GM12864 (cell line): Measurements from ENCODE around the gene DTD1.

ENCODE experiments used
- DNase-seq: peaks from one replicate; pipeline ENCODE4 v3.0.0-alpha.2; 2011; ENCODE audit warnings: low read depth
- H3K4me3 ChIP-seq: 2 replicates; pipeline ENCODE4 v1.5.1; 2011; ENCODE audit warnings: mild to moderate bottlenecking, low read depth, low read length, control low read depth
- TF ChIP-seq, protein P1 (sequence below): IDR thresholded peaks from 2 replicates; pipeline ENCODE4 v1.5.1; 2011; ENCODE audit warnings: low read depth, mild to moderate bottlenecking, moderate library complexity, low read length, control low read depth, inconsistent platforms; ENCODE audit errors: missing control alignments

Gene DTD1

DNA sequence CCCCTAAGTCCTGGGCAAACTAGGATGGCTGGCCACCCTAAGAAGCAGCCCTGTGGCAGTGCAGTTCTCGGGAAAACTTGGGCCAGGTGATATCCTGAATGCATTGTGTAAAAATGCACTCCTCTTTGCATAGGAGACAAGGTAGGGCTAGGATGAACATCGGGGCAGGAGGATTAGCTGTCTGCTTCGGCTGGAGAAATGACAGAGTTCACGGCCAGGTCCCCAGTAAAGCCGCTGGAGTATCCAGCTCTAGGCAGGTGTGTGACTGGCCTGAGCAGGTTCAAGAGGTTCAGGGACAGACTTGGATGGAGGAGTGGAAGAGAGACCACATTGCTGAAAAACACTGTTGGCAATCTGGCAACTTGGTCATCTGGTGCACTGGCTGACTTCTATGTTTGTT is 26.4 kb downstream of the DTD1 start:
- TF ChIP-seq, protein P1, sequence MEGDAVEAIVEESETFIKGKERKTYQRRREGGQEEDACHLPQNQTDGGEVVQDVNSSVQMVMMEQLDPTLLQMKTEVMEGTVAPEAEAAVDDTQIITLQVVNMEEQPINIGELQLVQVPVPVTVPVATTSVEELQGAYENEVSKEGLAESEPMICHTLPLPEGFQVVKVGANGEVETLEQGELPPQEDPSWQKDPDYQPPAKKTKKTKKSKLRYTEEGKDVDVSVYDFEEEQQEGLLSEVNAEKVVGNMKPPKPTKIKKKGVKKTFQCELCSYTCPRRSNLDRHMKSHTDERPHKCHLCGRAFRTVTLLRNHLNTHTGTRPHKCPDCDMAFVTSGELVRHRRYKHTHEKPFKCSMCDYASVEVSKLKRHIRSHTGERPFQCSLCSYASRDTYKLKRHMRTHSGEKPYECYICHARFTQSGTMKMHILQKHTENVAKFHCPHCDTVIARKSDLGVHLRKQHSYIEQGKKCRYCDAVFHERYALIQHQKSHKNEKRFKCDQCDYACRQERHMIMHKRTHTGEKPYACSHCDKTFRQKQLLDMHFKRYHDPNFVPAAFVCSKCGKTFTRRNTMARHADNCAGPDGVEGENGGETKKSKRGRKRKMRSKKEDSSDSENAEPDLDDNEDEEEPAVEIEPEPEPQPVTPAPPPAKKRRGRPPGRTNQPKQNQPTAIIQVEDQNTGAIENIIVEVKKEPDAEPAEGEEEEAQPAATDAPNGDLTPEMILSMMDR: no peak
- H3K4me3 ChIP-seq: no peak overlapping the region
- DNase-seq: no peak

DNA sequence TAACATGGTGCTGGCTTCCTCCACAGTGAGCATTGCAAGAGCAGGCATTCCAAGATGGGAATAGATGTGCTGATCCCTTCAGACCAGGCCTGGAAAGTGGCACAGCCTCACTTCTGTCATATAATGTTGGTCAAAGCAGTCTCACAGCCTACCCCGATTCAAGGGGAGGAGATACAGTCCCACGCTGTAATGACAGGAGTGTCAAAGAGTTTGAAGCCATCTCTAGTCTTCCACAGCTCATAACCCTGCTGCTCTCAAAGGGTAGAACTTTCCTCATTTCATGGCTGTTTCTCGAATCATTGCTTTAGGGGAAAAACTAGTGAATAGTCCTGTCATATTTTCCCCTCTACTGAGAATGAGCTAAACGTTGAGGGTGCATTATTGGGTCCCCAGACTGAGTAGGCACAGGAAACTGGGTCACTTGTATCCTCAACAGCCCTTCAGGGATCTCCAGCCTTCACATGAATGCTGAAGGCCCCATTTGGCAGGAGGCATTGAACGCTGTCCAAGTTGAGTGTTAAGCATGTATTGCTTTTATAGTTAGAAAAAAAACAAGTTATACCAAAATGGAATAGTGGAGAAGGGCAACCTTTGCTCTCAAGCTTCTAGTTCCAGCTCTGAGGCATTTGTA is 27.3 kb downstream of the DTD1 start:
- DNase-seq: no peak
- TF ChIP-seq, protein P1: no peak
- no peak overlapping the region for H3K4me3 ChIP-seq

DNA sequence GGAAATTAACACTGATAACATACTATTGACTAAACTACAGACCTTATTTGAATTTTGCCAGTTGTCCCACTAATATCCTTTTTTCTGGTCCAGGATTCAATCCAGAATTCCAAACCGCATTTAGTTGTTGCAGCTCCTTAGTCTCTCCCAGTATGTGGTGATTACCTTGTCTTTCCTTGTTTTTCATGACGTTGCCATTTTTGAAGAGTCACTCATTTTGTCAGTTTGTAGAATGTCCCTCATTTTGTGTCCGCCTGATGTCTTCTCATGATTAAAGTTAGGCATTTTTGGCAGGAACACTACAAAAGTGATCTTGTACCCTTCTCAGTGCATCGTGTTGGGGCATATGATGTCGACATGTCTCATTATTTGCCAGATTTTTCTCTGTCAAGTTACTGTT is 33.1 kb downstream of the DTD1 start:
- TF ChIP-seq, protein P1: no peak
- no peak for DNase-seq
- H3K4me3 ChIP-seq: no peak overlapping the region

DNA sequence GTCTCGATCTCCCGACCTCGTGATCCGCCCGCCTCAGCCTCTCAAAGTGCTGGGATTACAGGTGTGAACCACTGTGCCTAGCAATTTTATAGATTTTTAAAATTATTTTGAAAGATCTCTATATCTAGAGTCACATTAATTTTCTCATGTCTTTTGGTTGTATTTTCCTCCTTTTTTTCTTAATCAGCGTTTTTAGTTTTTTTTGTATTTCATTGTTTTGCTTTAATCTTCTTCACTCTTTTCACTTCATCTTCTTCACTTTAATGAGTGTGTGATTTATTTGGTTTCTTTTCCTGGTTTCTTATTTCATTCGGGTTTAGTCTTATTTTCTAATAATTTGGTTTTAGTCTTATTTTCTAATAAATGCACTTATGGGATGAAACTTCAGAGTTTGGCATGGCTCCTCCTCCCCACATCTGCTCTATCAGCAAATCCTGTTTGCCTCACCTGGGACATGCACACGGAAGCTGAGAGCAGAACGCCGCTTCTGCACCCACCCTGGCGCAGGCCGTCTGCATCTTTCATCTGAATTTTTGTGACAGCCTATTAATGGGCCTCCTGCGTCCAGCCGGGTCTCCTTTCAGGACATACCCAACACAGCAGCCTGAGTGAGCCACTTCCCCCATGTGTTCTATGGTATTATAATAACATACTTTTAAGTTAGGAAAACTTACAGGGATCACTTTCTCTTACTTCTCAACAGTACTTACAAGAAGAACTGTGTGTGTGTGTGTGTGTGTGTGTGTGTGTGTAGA is 35.5 kb downstream of the DTD1 start:
- TF ChIP-seq, protein P1: no peak
- no peak overlapping the region for H3K4me3 ChIP-seq
- DNase-seq: no peak

DNA sequence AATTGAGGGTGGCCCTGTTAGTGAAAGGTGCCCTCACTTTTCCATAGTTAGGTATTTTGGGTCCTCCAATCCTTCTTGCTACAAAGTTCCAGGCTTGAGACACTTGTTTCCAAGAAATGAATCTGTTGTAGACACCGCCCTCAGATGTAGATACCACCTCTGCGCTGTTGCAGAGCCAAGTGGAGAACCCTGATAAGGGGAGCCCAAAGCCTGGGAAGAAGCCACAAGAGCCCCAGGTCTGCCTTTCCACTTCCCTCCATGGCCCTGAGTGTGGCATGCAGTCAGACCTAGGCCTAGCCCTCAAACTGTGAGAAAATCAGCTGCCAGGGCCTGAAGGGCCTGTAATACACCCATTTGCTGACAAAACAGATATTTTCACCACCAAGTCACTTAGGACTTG is 37.1 kb downstream of the DTD1 start:
- H3K4me3 ChIP-seq: no peak overlapping the region
- DNase-seq: no peak
- TF ChIP-seq, protein P1: no peak

DNA sequence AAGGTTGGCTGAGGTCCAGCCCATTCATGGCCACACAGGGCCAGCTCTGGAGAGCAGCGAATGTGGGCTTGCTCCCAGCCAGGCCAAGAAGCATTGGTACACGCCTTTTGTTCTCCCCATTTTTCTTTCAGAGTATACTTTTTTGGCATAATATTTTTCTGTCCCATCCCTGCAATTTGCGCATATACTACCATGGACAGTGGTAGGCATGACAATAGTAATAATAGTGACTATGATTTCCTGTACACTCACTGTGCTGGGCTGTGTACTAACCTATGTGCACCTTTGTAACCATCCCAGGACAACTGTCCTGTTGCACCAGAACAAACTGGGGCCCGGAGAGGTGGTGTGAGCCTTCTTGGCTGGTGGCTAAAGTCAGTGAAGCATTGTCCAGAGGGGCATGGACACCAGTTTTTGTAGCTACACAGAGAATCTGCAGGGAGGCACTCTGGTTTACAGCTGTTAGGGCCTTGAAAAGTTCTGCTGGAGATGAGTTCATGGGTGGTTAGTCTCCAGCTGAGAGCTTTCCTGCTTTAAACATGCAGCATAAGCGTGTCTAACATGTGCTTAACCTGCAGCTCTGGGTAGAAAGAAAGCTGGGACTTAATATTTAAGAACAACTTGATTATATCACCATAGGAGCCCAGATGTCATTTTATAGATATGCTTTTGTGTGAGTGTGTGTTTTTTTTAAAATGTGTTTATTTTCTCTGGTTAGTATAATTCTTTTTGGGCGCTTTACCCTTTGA is 38.2 kb downstream of the DTD1 start:
- no peak for DNase-seq
- no peak overlapping the region for H3K4me3 ChIP-seq
- TF ChIP-seq, protein P1: no peak
